Neural crest cell (in vitro differentiated cells): ENCODE data around the gene MSANTD2. TPM values are rescaled to one million over a fixed set of nuclear protein-coding genes. Genes with fewer than 3 reads are reported as not detected.
A peak's percentile ranks its signal among the peaks of the same experiment; 100 is the strongest.

Source experiments
- DNase-seq: peaks from one replicate; pipeline ENCODE4 v3.0.0; 2021; ENCODE audit warnings: low read depth, mixed read lengths, low spot score
- H3K27ac Mint-ChIP-seq: one replicate; pipeline ENCODE4 v1.8.0; 2021; ENCODE audit warnings: mild to moderate bottlenecking, mixed read lengths; ENCODE audit not compliant: unreplicated experiment
- H3K27me3 Mint-ChIP-seq: 2 replicates; pipeline ENCODE4 v1.8.0; 2021; ENCODE audit warnings: low read depth, mild to moderate bottlenecking, mixed read lengths
- H3K36me3 Mint-ChIP-seq: 2 replicates; pipeline ENCODE4 v1.8.0; 2021; ENCODE audit warnings: low read depth, mild to moderate bottlenecking, mixed read lengths
- H3K4me1 Mint-ChIP-seq: 2 replicates; pipeline ENCODE4 v1.8.0; 2021; ENCODE audit warnings: mixed read lengths
- H3K4me3 Mint-ChIP-seq: one replicate; pipeline ENCODE4 v1.8.0; 2021; ENCODE audit warnings: mild to moderate bottlenecking, mixed read lengths
- H3K9me3 Mint-ChIP-seq: 2 replicates; pipeline ENCODE4 v1.8.0; 2021; ENCODE audit warnings: mixed read lengths
- CTCF ChIP-seq: fragments of 200-600 bp; sonication (generic); conservative IDR thresholded peaks from 2 replicates; pipeline ENCODE4 v1.5.0; 2021; ENCODE audit warnings: antibody characterized with exemption, mild to moderate bottlenecking
- long read RNA-seq: library from polyadenylated mRNA; unstranded; transcript quantifications from one replicate; pipeline ENCODE4 v2.0.0, GENCODE V29; 2020
- total RNA-seq: library from RNA; stranded (reverse); gene quantifications from 2 replicates; pipeline ENCODE4 v1.2.1, GENCODE V29; 2021

The MSANTD2 gene
- total RNA-seq: 28.7 and 29.0 TPM in 2 replicates
- long read RNA-seq, partial matches to known transcripts: 0 of 2 reads
- long read RNA-seq, other reads (novel, unspliced or antisense): 2 of 2 reads

- peak; percentile 76 for DNase-seq
- no peaks in the 10 kb centered on the region for H3K27me3 Mint-ChIP-seq
- H3K27ac Mint-ChIP-seq: peak within 1 kb of the TSS; percentile 98
- no peaks in the 10 kb centered on the region for H3K9me3 Mint-ChIP-seq
- H3K36me3 Mint-ChIP-seq: peaks cover 4% of the 10 kb centered on the region
- TF ChIP-seq CTCF: no peak
- peak within 1 kb of the TSS; percentile 93 for H3K4me3 Mint-ChIP-seq
- peaks cover 34% of the 10 kb centered on the region for H3K4me1 Mint-ChIP-seq
Observed at GRCh38 chr11:124800226-124800929, at the start of gene MSANTD2. MSANTD2 (minus strand) TSS chr11:124800406; CDS start chr11:124800380, 26 bp downstream.

- TF ChIP-seq CTCF: no peak
- peak overlapping the region; percentile 6 for H3K4me3 Mint-ChIP-seq
- no peak for DNase-seq
- no peaks in the 10 kb centered on the region for H3K27me3 Mint-ChIP-seq
- no peaks in the 10 kb centered on the region for H3K9me3 Mint-ChIP-seq
- H3K27ac Mint-ChIP-seq: no peak overlapping the region
- H3K4me1 Mint-ChIP-seq: peaks cover 17% of the 10 kb centered on the region
- no peaks in the 10 kb centered on the region for H3K36me3 Mint-ChIP-seq
Observed at GRCh38 chr11:124846070-124846673, 46.0 kb upstream of the MSANTD2 start.

- H3K27me3 Mint-ChIP-seq: no peaks in the 10 kb centered on the region
- H3K27ac Mint-ChIP-seq: no peak overlapping the region
Observed at GRCh38 chr11:124844664-124845079, 44.5 kb upstream of the MSANTD2 start.

GRCh38 chr11:124843616-124843910 is 43.4 kb upstream of the MSANTD2 start:
- peak overlapping the region; percentile 47 for H3K4me3 Mint-ChIP-seq
- no peaks in the 10 kb centered on the region for H3K36me3 Mint-ChIP-seq
- H3K4me1 Mint-ChIP-seq: peaks cover 26% of the 10 kb centered on the region
- H3K27me3 Mint-ChIP-seq: peaks cover 6% of the 10 kb centered on the region
- TF ChIP-seq CTCF: no peak
- no peak for DNase-seq
- H3K27ac Mint-ChIP-seq: no peak overlapping the region
- H3K9me3 Mint-ChIP-seq: no peaks in the 10 kb centered on the region

More at GRCh38 chr11:124844664-124845079, 44.5 kb upstream of the MSANTD2 start:
- TF ChIP-seq CTCF: no peak
- Mint-ChIP-seq H3K4me3 (peak overlapping the region; percentile 28), H3K9me3 (no peaks in the 10 kb centered on the region), H3K36me3 (no peaks in the 10 kb centered on the region), H3K4me1 (peaks cover 23% of the 10 kb centered on the region)
- DNase-seq: no peak

- H3K27ac Mint-ChIP-seq: no peak overlapping the region
- H3K27me3 Mint-ChIP-seq: peaks cover 19% of the 10 kb centered on the region
Observed at GRCh38 chr11:124842305-124842704, 42.1 kb upstream of the MSANTD2 start.

More at GRCh38 chr11:124842305-124842704, 42.1 kb upstream of the MSANTD2 start:
- Mint-ChIP-seq H3K4me3 (peak overlapping the region; percentile 47), H3K4me1 (peaks cover 27% of the 10 kb centered on the region), H3K9me3 (no peaks in the 10 kb centered on the region), H3K36me3 (no peaks in the 10 kb centered on the region)
- no peak for DNase-seq
- no peak for TF ChIP-seq CTCF
